HepG2 (cell line): Measurements from ENCODE around the gene ZDHHC13. TPM values are rescaled to one million over a fixed set of nuclear protein-coding genes. Genes with fewer than 3 reads are reported as not detected.

Source experiments
- ATAC-seq: fragments of 200-7000 bp; cut with Tn5 transposase; 3 replicates; pipeline ENCODE4 v1.9.1; 2020; ENCODE audit warnings: mild to moderate bottlenecking, moderate library complexity
- BruUV-seq: library from RNA; stranded (reverse); fragments of 400-500 nt; replicated peaks from 2 replicates; lab custom pipeline; 2021; lab: Mats Ljungman, UMichigan
- CTCF ChIA-PET: fragments of 300-600 bp; formaldehyde crosslinking; extraction: SDS; loops from one replicate; lab custom pipeline; 2021; ENCODE audit warnings: low total read pairs, inconsistent platforms, low intra/inter-chr PET ratio; lab: Yijun Ruan, JAX
- POLR2A ChIA-PET: fragments of 350-600 bp; sonication (Branson Sonifier 250); formaldehyde crosslinking; loops from one replicate; lab custom pipeline; 2020; ENCODE audit warnings: antibody characterized with exemption, inconsistent platforms; lab: Yijun Ruan, JAX
- DNase-seq: peaks from one replicate; pipeline ENCODE4 v3.0.0-alpha.2; 2015; ENCODE audit warnings: low spot score
- FAIRE-seq: peaks from 3 replicates; lab custom pipeline; 2011; peaks lifted over from hg19 to GRCh38; lab: Jason Lieb, UNC
- H2AFZ ChIP-seq: one replicate; pipeline ENCODE4 v1.6.1; 2011; ENCODE audit warnings: low read length, inconsistent platforms
- H3K27ac ChIP-seq: fragments of 300-600 bp; 3 replicates; pipeline ENCODE4 v1.8.0; 2011; ENCODE audit warnings: mixed run types, mild to moderate bottlenecking, mixed read lengths, low read length, inconsistent platforms; ENCODE audit not compliant: insufficient read depth; ENCODE audit errors: extremely low read length
- H3K27me3 ChIP-seq, 2 experiments: fragments of 200-600 bp in 1 of 2; 2 replicates in 1 of 2; 3 replicates in 1 of 2; pipeline versions ENCODE4 v1.6.0 to v1.8.0; 2011; ENCODE audit warnings: low read length in 2 of 2, mild to moderate bottlenecking in 2 of 2, moderate library complexity in 2 of 2, inconsistent platforms in 1 of 2; ENCODE audit not compliant: insufficient read depth in 2 of 2, control insufficient read depth in 1 of 2
- H3K36me3 ChIP-seq, 2 experiments: fragments of 200-600 bp in 1 of 2; replicated peaks in 1 of 2; 2 replicates in 1 of 2; 3 replicates in 1 of 2; pipeline versions ENCODE4 v1.5.1 to v1.8.0; 2011; ENCODE audit warnings: low read length in 2 of 2, inconsistent platforms in 1 of 2; ENCODE audit not compliant: insufficient read depth in 2 of 2, control insufficient read depth in 1 of 2
- H3K4me1 ChIP-seq: 2 replicates; pipeline ENCODE4 v1.5.1; 2012; ENCODE audit warnings: low read length, inconsistent platforms; ENCODE audit not compliant: insufficient read depth
- H3K4me2 ChIP-seq: 2 replicates; pipeline ENCODE4 v1.6.0; 2011; ENCODE audit warnings: low read depth, low read length, inconsistent platforms
- H3K4me3 ChIP-seq, 3 experiments: fragments of 200-600 bp in 1 of 3; sonication (generic), shearing (Covaris generic) in 1 of 3; replicated peaks in 1 of 3; 2 replicates each; pipeline ENCODE4 v1.5.1; 2011 to 2016; ENCODE audit warnings: low read length in 3 of 3, inconsistent platforms in 2 of 3, low read depth in 2 of 3, mild to moderate bottlenecking in 2 of 3, control low read depth in 1 of 3, mixed read lengths in 1 of 3; ENCODE audit not compliant: insufficient read depth in 1 of 3
- H3K79me2 ChIP-seq: one replicate; pipeline ENCODE4 v1.6.1; 2011; ENCODE audit warnings: low read length, inconsistent platforms; ENCODE audit not compliant: insufficient read depth
- H3K9ac ChIP-seq: 2 replicates; pipeline ENCODE4 v1.6.0; 2011; ENCODE audit warnings: mild to moderate bottlenecking, low read depth, low read length, inconsistent platforms; ENCODE audit not compliant: insufficient read depth
- H3K9me3 ChIP-seq: 2 replicates; pipeline ENCODE4 v1.5.1; 2012; ENCODE audit warnings: mild to moderate bottlenecking, low read length
- H4K20me1 ChIP-seq: 2 replicates; pipeline ENCODE4 v1.6.0; 2011; ENCODE audit warnings: inconsistent platforms, mild to moderate bottlenecking, low read length, moderate library complexity; ENCODE audit not compliant: insufficient read depth
- ADNP ChIP-seq: sonication (generic); formaldehyde crosslinking; IDR thresholded peaks from 2 replicates; pipeline ENCODE4 v1.4.0; 2020; ENCODE audit warnings: missing genetic modification reagents
- GATAD1 ChIP-seq: IDR thresholded peaks from 2 replicates; pipeline ENCODE4 v1.6.1; 2016; ENCODE audit warnings: missing genetic modification reagents, missing compliant biosample characterization
- HDAC6 ChIP-seq: fragments of 200-600 bp; sonication (generic); IDR thresholded peaks from 2 replicates; pipeline ENCODE4 v1.7.0; 2017; ENCODE audit warnings: mild to moderate bottlenecking, antibody characterized with exemption, low read length, low read depth
- NFE2L2 ChIP-seq: fragments of 150-350 bp; IDR thresholded peaks from 2 replicates; pipeline ENCODE4 v1.6.1; 2014; ENCODE audit warnings: low read length
- SIX1 ChIP-seq: sonication (generic); formaldehyde crosslinking; IDR thresholded peaks from 2 replicates; pipeline ENCODE4 v1.4.0; 2020; ENCODE audit warnings: missing genetic modification reagents, borderline replicate concordance
- TFDP1 ChIP-seq: IDR thresholded peaks from 2 replicates; pipeline ENCODE4 v1.6.1; 2016; ENCODE audit warnings: missing compliant biosample characterization, missing genetic modification reagents, borderline replicate concordance
- TFE3 ChIP-seq: IDR thresholded peaks from 2 replicates; pipeline ENCODE4 v1.6.1; 2016
- ZFX ChIP-seq: sonication (generic); formaldehyde crosslinking; IDR thresholded peaks from 2 replicates; pipeline ENCODE4 v1.4.0; 2020; ENCODE audit warnings: mild to moderate bottlenecking, low read depth, missing genetic modification reagents, moderate library complexity
- ZNF121 ChIP-seq: sonication (generic); formaldehyde crosslinking; IDR thresholded peaks from 2 replicates; pipeline ENCODE4 v1.5.0; 2020; ENCODE audit warnings: mild to moderate bottlenecking, missing genetic modification reagents
- ZNF367 ChIP-seq: sonication (generic); formaldehyde crosslinking; IDR thresholded peaks from 2 replicates; pipeline ENCODE4 v1.4.0; 2020; ENCODE audit warnings: missing genetic modification reagents, borderline replicate concordance
- ZNF501 ChIP-seq: sonication (generic); formaldehyde crosslinking; IDR thresholded peaks from 2 replicates; pipeline ENCODE4 v1.5.1; 2020; ENCODE audit warnings: mild to moderate bottlenecking, moderate library complexity, missing genetic modification reagents
- ZNF770 ChIP-seq: sonication (generic); formaldehyde crosslinking; IDR thresholded peaks from 2 replicates; pipeline ENCODE4 v1.5.0; 2020; ENCODE audit warnings: mild to moderate bottlenecking, missing genetic modification reagents
- ZNF780A ChIP-seq: sonication (generic); formaldehyde crosslinking; IDR thresholded peaks from 2 replicates; pipeline ENCODE4 v1.8.0; 2022; ENCODE audit warnings: mild to moderate bottlenecking, missing genetic modification reagents, moderate library complexity
- WGBS: methylation state at CpG from one replicate; pipeline ENCODE4 v1.1.6; 2017; ENCODE audit warnings: low lambda C conversion rate; 5-methylcytosine and 5-hydroxymethylcytosine counted together
- in situ Hi-C: cut with HindIII; loops from 2 replicates; pipeline ENCODE4 v1.10.0; 2017; ENCODE audit warnings: low pct_unique_long_range_greater_than_20kb; ENCODE audit not compliant: extremely low pct_ligation_motif_present
- intact Hi-C: fragments of 100-400 bp; cut with micrococcal nuclease; formaldehyde crosslinking; loops from one replicate; pipeline ENCODE4 v1.10.0; 2022; ENCODE audit not compliant: unreplicated experiment
- polyA plus RNA-seq, 8 experiments: library from polyadenylated mRNA; depleted of rRNA in 3 of 8; stranded (reverse) in 7 of 8; unstranded in 1 of 8; fragments of >200 nt; fragmentation: Illumina TruSeq in 4 of 8; extraction: Trizol in 4 of 8; gene quantifications; 2 replicates each; pipeline versions ENCODE4 v1.2.1 to v1.2.3, GENCODE V29; 2011 to 2016; ENCODE audit warnings: low read depth in 4 of 8, missing spikeins in 1 of 8, mixed read lengths in 1 of 8; ENCODE audit not compliant: insufficient read depth in 1 of 8
- total RNA-seq, 5 experiments: library from RNA; depleted of rRNA; stranded (reverse); fragments of >200 nt; fragmentation: Illumina TruSeq; extraction: Trizol; gene quantifications; 2 replicates each; pipeline ENCODE4 v1.2.3, GENCODE V29; 2016; ENCODE audit warnings: low read depth in 1 of 5

ZDHHC13 gene
- total and polyA plus RNA-seq, 2 of the 13 experiments (the other 11 are each of a cell fraction or from before 2014, with no cell fraction given) = 10.9 to 11.8 TPM

GRCh38 chr11:19183646-19184045 is 66.7 kb downstream of the ZDHHC13 start (continued):
- no peak for TF ChIP-seq TFDP1

GRCh38 chr11:19185036-19185435 is 68.1 kb downstream of the ZDHHC13 start:
- CTCF ChIA-PET = no interaction called here
- 0% methylated on average over 2 of the region's 2 CpGs for WGBS
- no TSS peak for BruUV-seq
- ATAC-seq (no peak), DNase-seq (no peak), FAIRE-seq (no peak)
- intact Hi-C loops = no loop called here
- TF ChIP-seq ZFX (CRISPR knock-in tag) (no peak), ZNF367 (CRISPR knock-in tag) (no peak), ZNF780A (CRISPR knock-in tag) (no peak), ZNF501 (no peak), GATAD1 (no peak), SIX1 (no peak), HDAC6 (no peak), TFE3 (CRISPR knock-in tag) (no peak), ZNF770 (CRISPR knock-in tag) (no peak), NFE2L2 (no peak), ZNF121 (CRISPR knock-in tag) (no peak), ADNP (CRISPR knock-in tag) (no peak)
- H3K9ac ChIP-seq = no peak overlapping the region
- no peaks in the 10 kb centered on the region for H3K9me3 ChIP-seq
- POLR2A ChIA-PET = no interaction called here
- H3K27me3 ChIP-seq = peaks cover 0 to 2% of the 10 kb centered on the region in 2 experiments; a peak in 1 of 5 replicates
- no peak overlapping the region for H3K4me2 ChIP-seq
- H4K20me1 ChIP-seq = no peaks in the 10 kb centered on the region
- H2AFZ ChIP-seq = no peak overlapping the region
- H3K79me2 ChIP-seq = no peaks in the 10 kb centered on the region
- no peak overlapping the region for H3K27ac ChIP-seq
- H3K36me3 ChIP-seq = no peaks in the 10 kb centered on the region
- H3K4me3 ChIP-seq = no peak overlapping the region
- 0 out of 2 replicates have a peak, but pooled peaks cover 10% of the 10 kb centered on the region for H3K4me1 ChIP-seq
- in situ Hi-C loops = no loop called here
